Ectodermal cell (in vitro differentiated cells): ENCODE data around the gene CDC25C.
A peak's percentile ranks its signal among the peaks of the same experiment; 100 is the strongest.
"Not testable (repeated sequence)": the region's sequence is repeated elsewhere in the genome, so short reads cannot be mapped to it uniquely, and the experiment has no call there.

Experiments used
- H3K27ac ChIP-seq: 2 replicates; pipeline ENCODE4 v1.7.0; 2013; ENCODE audit warnings: mild to moderate bottlenecking, low read depth, low read length; ENCODE audit not compliant: insufficient read depth, poor library complexity, severe bottlenecking
- H3K27me3 ChIP-seq: 2 replicates; pipeline ENCODE4 v1.7.0; 2013; ENCODE audit warnings: mild to moderate bottlenecking, low read length; ENCODE audit not compliant: insufficient read depth, control insufficient read depth, poor library complexity, severe bottlenecking
- H3K36me3 ChIP-seq: one replicate; pipeline ENCODE4 v1.7.0; 2013; ENCODE audit warnings: low read length; ENCODE audit not compliant: control insufficient read depth, insufficient read depth
- H3K4me1 ChIP-seq: one replicate; pipeline ENCODE4 v1.7.0; 2013; ENCODE audit warnings: low read length; ENCODE audit not compliant: control insufficient read depth, insufficient read depth
- H3K4me3 ChIP-seq: 2 replicates; pipeline ENCODE4 v1.7.0; 2013; ENCODE audit warnings: low read depth, low read length, control low read depth; ENCODE audit not compliant: insufficient read depth
- H3K9me3 ChIP-seq: 2 replicates; pipeline ENCODE4 v1.7.0; 2013; ENCODE audit warnings: mild to moderate bottlenecking, low read length, moderate library complexity; ENCODE audit not compliant: control insufficient read depth
- WGBS, 2 experiments: methylation state at CpG; one replicate each; pipeline ENCODE4 v1.1.7; 2013; ENCODE audit warnings: missing lambda C conversion rate in 2 of 2; 5-methylcytosine and 5-hydroxymethylcytosine counted together

The CDC25C gene

GRCh38 chr5:138330813-138331448, 673 bp downstream of the CDC25C start:
- Histone ChIP-seq H3K9me3 (no peaks in the 10 kb centered on the region), H3K27me3 (no peaks in the 10 kb centered on the region), H3K36me3 (peaks cover 3% of the 10 kb centered on the region), H3K27ac (no peak overlapping the region), H3K4me3 (peak overlapping the region; percentile 81), H3K4me1 (peaks cover 4% of the 10 kb centered on the region)
- WGBS, 2 experiments: 6 to 16% methylated on average over 11 to 12 of the region's 12 CpGs

- not testable (repeated sequence) for H3K4me1 ChIP-seq, H3K9me3 ChIP-seq, H3K27me3 ChIP-seq, H3K27ac ChIP-seq, H3K4me3 ChIP-seq
- 91 to 93% methylated on average over 4 of the region's 4 CpGs for WGBS, 2 experiments
- H3K36me3 ChIP-seq: peaks cover 23% of the 10 kb centered on the region
These were observed 13.4 kb downstream of the CDC25C start for GRCh38 chr5:138318211-138318610.

- H3K4me3 ChIP-seq: no peak overlapping the region
- H3K27ac ChIP-seq: no peak overlapping the region
- no peaks in the 10 kb centered on the region for H3K9me3 ChIP-seq
- H3K4me1 ChIP-seq: no peaks in the 10 kb centered on the region
- H3K36me3 ChIP-seq: peaks cover 27% of the 10 kb centered on the region
- 75 to 88% methylated on average over 3 of the region's 3 CpGs for WGBS, 2 experiments
- H3K27me3 ChIP-seq: no peaks in the 10 kb centered on the region
These were observed 15.2 kb downstream of the CDC25C start for GRCh38 chr5:138316355-138316754.

GRCh38 chr5:138315751-138316278, 15.8 kb downstream of the CDC25C start:
- 91 to 95% methylated on average over 7 of the region's 7 CpGs for WGBS, 2 experiments
- no peaks in the 10 kb centered on the region for H3K9me3 ChIP-seq
- H3K36me3 ChIP-seq: peaks cover 27% of the 10 kb centered on the region
- H3K4me3 ChIP-seq: no peak overlapping the region
- no peaks in the 10 kb centered on the region for H3K4me1 ChIP-seq
- no peaks in the 10 kb centered on the region for H3K27me3 ChIP-seq
- no peak overlapping the region for H3K27ac ChIP-seq

- H3K4me1 ChIP-seq: no peaks in the 10 kb centered on the region
- H3K36me3 ChIP-seq: no peaks in the 10 kb centered on the region
- H3K27me3 ChIP-seq: no peaks in the 10 kb centered on the region
- no peak overlapping the region for H3K27ac ChIP-seq
- H3K9me3 ChIP-seq: no peaks in the 10 kb centered on the region
- H3K4me3 ChIP-seq: no peak overlapping the region
- 93 to 100% methylated on average over 1 of the region's 1 CpG for WGBS, 2 experiments
These were observed 25.8 kb downstream of the CDC25C start for GRCh38 chr5:138305797-138306196.

GRCh38 chr5:138303372-138303771, 28.2 kb downstream of the CDC25C start:
- Histone ChIP-seq H3K4me1 (no peaks in the 10 kb centered on the region), H3K36me3 (no peaks in the 10 kb centered on the region), H3K27me3 (no peaks in the 10 kb centered on the region), H3K27ac (no peak overlapping the region), H3K9me3 (no peaks in the 10 kb centered on the region), H3K4me3 (no peak overlapping the region)
- 90 to 92% methylated on average over 6 of the region's 6 CpGs for WGBS, 2 experiments

GRCh38 chr5:138289296-138289695, 42.3 kb downstream of the CDC25C start:
- Histone ChIP-seq H3K9me3 (no peaks in the 10 kb centered on the region), H3K4me1 (no peaks in the 10 kb centered on the region), H3K27me3 (no peaks in the 10 kb centered on the region), H3K36me3 (no peaks in the 10 kb centered on the region), H3K4me3 (no peak overlapping the region), H3K27ac (no peak overlapping the region)
- WGBS, 2 experiments: 94 to 97% methylated on average over 3 of the region's 3 CpGs

GRCh38 chr5:138287246-138287645, 44.4 kb downstream of the CDC25C start:
- H3K36me3 ChIP-seq: no peaks in the 10 kb centered on the region
- WGBS, 2 experiments: 96 to 100% methylated on average over 1 of the region's 1 CpG
- no peak overlapping the region for H3K4me3 ChIP-seq
- H3K9me3 ChIP-seq: no peaks in the 10 kb centered on the region
- no peak overlapping the region for H3K27ac ChIP-seq
- no peaks in the 10 kb centered on the region for H3K4me1 ChIP-seq
- no peaks in the 10 kb centered on the region for H3K27me3 ChIP-seq

- Histone ChIP-seq H3K27ac (no peak overlapping the region), H3K36me3 (no peaks in the 10 kb centered on the region), H3K27me3 (no peaks in the 10 kb centered on the region), H3K4me1 (no peaks in the 10 kb centered on the region), H3K4me3 (no peak overlapping the region), H3K9me3 (no peaks in the 10 kb centered on the region)
- 80 to 82% methylated on average over 7 of the region's 7 CpGs for WGBS, 2 experiments
These were observed 48.5 kb downstream of the CDC25C start for GRCh38 chr5:138282920-138283742.

GRCh38 chr5:138280915-138281314, 50.7 kb downstream of the CDC25C start:
- no peaks in the 10 kb centered on the region for H3K36me3 ChIP-seq
- no peaks in the 10 kb centered on the region for H3K4me1 ChIP-seq
- H3K9me3 ChIP-seq: no peaks in the 10 kb centered on the region
- no peak overlapping the region for H3K4me3 ChIP-seq
- peaks cover 2% of the 10 kb centered on the region for H3K27me3 ChIP-seq
- no peak overlapping the region for H3K27ac ChIP-seq
